ENCODE measurements around the gene GRIK1.

Gene GRIK1

GRCh38 chr21:29875873-29876272, 63.9 kb downstream of the GRIK1 start:
- Histone ChIP-seq H3K36me3 (ENCODE audit: control insufficient read depth in 2 of 2, insufficient read depth in 1 of 2, low read length in 2 of 2) (no peaks in the 10 kb centered on the region), H3K27ac (ENCODE audit: extremely low read depth, low read depth, low read length) (no peak overlapping the region), H3K4me3 (ENCODE audit: low read depth, low read length) (no peak overlapping the region), H3K4me1 (ENCODE audit: control insufficient read depth, insufficient read depth, low read length) (no peaks in the 10 kb centered on the region), H3K9me3 (ENCODE audit: control insufficient read depth, insufficient read depth, low read depth, low read length) (no peaks in the 10 kb centered on the region)
- no peak for TF ChIP-seq ZNF37A (tag by site-specific recombination; IDR thresholded peaks at IDR 0.05)
- TF ChIP-seq ZNF626 (tag by site-specific recombination; IDR thresholded peaks at IDR 0.05) = no peak
- no peak for TF ChIP-seq ZNF837 (tag by site-specific recombination; IDR thresholded peaks at IDR 0.05)
- no peak for TF ChIP-seq ZNF426 (tag by site-specific recombination; IDR thresholded peaks at IDR 0.05)
- TF ChIP-seq ZNF112 (tag by site-specific recombination; IDR thresholded peaks at IDR 0.05) = no peak
- no peak for TF ChIP-seq GLI4 (tag by site-specific recombination; IDR thresholded peaks at IDR 0.05)
- ChIA-PET CTCF (interaction anchor here (0.7 kb wide), 1 partner anchor 766 kb away, joined by 3 read pairs; no protein-coding TSS in a partner anchor), POLR2A (no interaction called here)

DNA sequence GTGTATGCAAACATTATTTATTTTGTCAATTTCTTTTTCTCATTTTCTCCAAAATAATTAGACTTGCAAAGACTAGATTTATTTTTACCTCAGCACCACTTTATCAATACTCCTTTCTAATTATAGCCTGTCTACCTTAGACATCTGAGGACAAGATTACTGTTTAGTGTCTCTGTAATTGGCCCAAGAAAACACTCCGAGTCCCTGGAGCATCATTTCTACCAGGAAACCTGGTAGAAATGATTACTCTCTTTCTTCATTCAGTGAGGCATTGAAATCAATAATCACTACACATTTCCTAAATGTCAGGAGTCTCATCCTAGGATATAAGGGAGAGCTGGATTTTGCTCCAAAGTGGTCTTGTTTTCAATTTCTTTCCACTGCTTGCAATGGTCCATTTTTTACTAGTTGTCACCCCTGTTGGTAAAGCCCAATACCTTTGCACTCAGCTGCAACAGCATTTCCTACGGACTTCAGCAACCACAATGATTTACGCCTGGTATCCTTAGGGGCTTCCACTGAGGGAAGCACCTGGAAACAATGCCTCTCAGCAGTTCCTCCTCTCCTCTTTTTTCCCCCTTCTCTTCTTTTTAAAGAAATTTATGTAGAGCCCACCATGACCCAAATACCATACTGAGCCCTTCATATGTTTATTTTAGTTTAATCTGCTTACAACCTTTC, 64.6 kb downstream of the GRIK1 start:
- Histone ChIP-seq H3K9me3 (ENCODE audit: control insufficient read depth, insufficient read depth, low read depth, low read length) (no peaks in the 10 kb centered on the region), H3K4me3 (ENCODE audit: low read depth, low read length) (no peak overlapping the region), H3K27ac (ENCODE audit: extremely low read depth, low read depth, low read length) (no peak overlapping the region), H3K36me3 (ENCODE audit: control insufficient read depth in 2 of 2, insufficient read depth in 1 of 2, low read length in 2 of 2) (no peaks in the 10 kb centered on the region), H3K4me1 (ENCODE audit: control insufficient read depth, insufficient read depth, low read length) (no peaks in the 10 kb centered on the region)
- ChIA-PET POLR2A (no interaction called here), CTCF (interaction anchor here (0.7 kb wide), 1 partner anchor 765 kb away, joined by 3 read pairs; no protein-coding TSS in a partner anchor)
- TF ChIP-seq ZNF645 (tag by site-specific recombination; IDR thresholded peaks at IDR 0.05) = no peak
- TF ChIP-seq ZNF274 (IDR thresholded peaks at IDR 0.05; ENCODE audit: low read length) = no peak
- no peak for TF ChIP-seq ZNF274 (tag by site-specific recombination; IDR thresholded peaks at IDR 0.05; ENCODE audit: borderline replicate concordance)
- TF ChIP-seq YY2 (tag by site-specific recombination; IDR thresholded peaks at IDR 0.05) = no peak
- no peak for TF ChIP-seq ZNF404 (tag by site-specific recombination; IDR thresholded peaks at IDR 0.05)
- no peak for TF ChIP-seq KLF9 (tag by site-specific recombination; IDR thresholded peaks at IDR 0.05; ENCODE audit: low read depth)
- no peak for TF ChIP-seq ZNF112 (tag by site-specific recombination; IDR thresholded peaks at IDR 0.05)
- TF ChIP-seq EGR2 (tag by site-specific recombination; IDR thresholded peaks at IDR 0.05; ENCODE audit: low read depth) = no peak
- TF ChIP-seq TRIM28 (IDR thresholded peaks at IDR 0.05; ENCODE audit: borderline replicate concordance, low read length) = no peak
- no peak for TF ChIP-seq ZNF335 (tag by site-specific recombination; conservative IDR thresholded peaks at IDR 0.05)
- no peak for TF ChIP-seq GLI4 (tag by site-specific recombination; IDR thresholded peaks at IDR 0.05)

DNA sequence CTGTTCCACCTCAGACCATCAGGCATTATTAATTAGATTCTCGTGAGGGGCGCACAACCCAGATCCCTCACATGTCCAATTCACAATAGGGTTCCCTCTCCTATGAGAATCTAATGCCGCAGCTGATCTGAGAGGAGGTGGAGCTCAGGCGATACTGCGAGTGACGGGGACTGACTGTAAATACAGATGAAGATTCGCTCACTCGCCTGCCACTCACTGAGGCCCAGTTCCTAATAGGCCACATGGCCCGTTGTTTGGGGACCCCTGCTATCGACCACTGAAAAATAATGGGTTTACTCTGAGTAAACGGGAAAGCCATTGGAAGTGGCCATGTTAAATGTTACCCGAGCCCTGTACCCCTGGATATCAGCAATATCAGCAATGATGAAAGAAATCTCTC, 65.9 kb downstream of the GRIK1 start:
- Histone ChIP-seq H3K9me3 (ENCODE audit: control insufficient read depth, insufficient read depth, low read depth, low read length) (no peaks in the 10 kb centered on the region), H3K4me1 (ENCODE audit: control insufficient read depth, insufficient read depth, low read length) (no peaks in the 10 kb centered on the region), H3K27ac (ENCODE audit: extremely low read depth, low read depth, low read length) (no peak overlapping the region), H3K4me3 (ENCODE audit: low read depth, low read length) (no peak overlapping the region), H3K36me3 (ENCODE audit: control insufficient read depth in 2 of 2, insufficient read depth in 1 of 2, low read length in 2 of 2) (no peaks in the 10 kb centered on the region)
- POLR2A ChIA-PET = no interaction called here
- CTCF ChIA-PET = no interaction called here
- TF ChIP-seq YY1 (tag by site-specific recombination; IDR thresholded peaks at IDR 0.05) = no peak
- no peak for TF ChIP-seq ZNF302 (tag by site-specific recombination; IDR thresholded peaks at IDR 0.05; ENCODE audit: low read depth)
- TF ChIP-seq, protein P1, sequence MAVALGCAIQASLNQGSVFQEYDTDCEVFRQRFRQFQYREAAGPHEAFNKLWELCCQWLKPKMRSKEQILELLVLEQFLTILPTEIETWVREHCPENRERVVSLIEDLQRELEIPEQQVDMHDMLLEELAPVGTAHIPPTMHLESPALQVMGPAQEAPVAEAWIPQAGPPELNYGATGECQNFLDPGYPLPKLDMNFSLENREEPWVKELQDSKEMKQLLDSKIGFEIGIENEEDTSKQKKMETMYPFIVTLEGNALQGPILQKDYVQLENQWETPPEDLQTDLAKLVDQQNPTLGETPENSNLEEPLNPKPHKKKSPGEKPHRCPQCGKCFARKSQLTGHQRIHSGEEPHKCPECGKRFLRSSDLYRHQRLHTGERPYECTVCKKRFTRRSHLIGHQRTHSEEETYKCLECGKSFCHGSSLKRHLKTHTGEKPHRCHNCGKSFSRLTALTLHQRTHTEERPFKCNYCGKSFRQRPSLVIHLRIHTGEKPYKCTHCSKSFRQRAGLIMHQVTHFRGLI (tag by site-specific recombination; IDR thresholded peaks at IDR 0.05) = no peak
- no peak for TF ChIP-seq OVOL3 (tag by site-specific recombination; IDR thresholded peaks at IDR 0.05)
- TF ChIP-seq, protein P2, sequence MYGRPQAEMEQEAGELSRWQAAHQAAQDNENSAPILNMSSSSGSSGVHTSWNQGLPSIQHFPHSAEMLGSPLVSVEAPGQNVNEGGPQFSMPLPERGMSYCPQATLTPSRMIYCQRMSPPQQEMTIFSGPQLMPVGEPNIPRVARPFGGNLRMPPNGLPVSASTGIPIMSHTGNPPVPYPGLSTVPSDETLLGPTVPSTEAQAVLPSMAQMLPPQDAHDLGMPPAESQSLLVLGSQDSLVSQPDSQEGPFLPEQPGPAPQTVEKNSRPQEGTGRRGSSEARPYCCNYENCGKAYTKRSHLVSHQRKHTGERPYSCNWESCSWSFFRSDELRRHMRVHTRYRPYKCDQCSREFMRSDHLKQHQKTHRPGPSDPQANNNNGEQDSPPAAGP (tag by site-specific recombination; IDR thresholded peaks at IDR 0.05) = no peak
- TF ChIP-seq ZNF112 (tag by site-specific recombination; IDR thresholded peaks at IDR 0.05) = no peak
- no peak for TF ChIP-seq ZXDB (tag by site-specific recombination; IDR thresholded peaks at IDR 0.05)
- TF ChIP-seq MEIS1 (CRISPR knock-in tag; IDR thresholded peaks at IDR 0.05; ENCODE audit: borderline replicate concordance) = no peak
- TF ChIP-seq ZNF645 (tag by site-specific recombination; IDR thresholded peaks at IDR 0.05) = no peak
- no peak for TF ChIP-seq ZNF560 (tag by site-specific recombination; IDR thresholded peaks at IDR 0.05; ENCODE audit: borderline replicate concordance)
- TF ChIP-seq ZBTB48 (tag by site-specific recombination; IDR thresholded peaks at IDR 0.05) = no peak
- no peak for TF ChIP-seq ZNF2 (tag by site-specific recombination; IDR thresholded peaks at IDR 0.05)
- no peak for TF ChIP-seq KLF1 (tag by site-specific recombination; IDR thresholded peaks at IDR 0.05)
- TF ChIP-seq AEBP2 (tag by site-specific recombination; IDR thresholded peaks at IDR 0.05; ENCODE audit: borderline replicate concordance) = no peak
